Measurements from ENCODE around the gene RARG. TPM values are rescaled to one million over a fixed set of nuclear protein-coding genes. Genes with fewer than 3 reads are reported as not detected.

The RARG gene
- total and polyA plus RNA-seq, 9 donors = 8.7 to 37.0 (median 25.8) TPM

DNA sequence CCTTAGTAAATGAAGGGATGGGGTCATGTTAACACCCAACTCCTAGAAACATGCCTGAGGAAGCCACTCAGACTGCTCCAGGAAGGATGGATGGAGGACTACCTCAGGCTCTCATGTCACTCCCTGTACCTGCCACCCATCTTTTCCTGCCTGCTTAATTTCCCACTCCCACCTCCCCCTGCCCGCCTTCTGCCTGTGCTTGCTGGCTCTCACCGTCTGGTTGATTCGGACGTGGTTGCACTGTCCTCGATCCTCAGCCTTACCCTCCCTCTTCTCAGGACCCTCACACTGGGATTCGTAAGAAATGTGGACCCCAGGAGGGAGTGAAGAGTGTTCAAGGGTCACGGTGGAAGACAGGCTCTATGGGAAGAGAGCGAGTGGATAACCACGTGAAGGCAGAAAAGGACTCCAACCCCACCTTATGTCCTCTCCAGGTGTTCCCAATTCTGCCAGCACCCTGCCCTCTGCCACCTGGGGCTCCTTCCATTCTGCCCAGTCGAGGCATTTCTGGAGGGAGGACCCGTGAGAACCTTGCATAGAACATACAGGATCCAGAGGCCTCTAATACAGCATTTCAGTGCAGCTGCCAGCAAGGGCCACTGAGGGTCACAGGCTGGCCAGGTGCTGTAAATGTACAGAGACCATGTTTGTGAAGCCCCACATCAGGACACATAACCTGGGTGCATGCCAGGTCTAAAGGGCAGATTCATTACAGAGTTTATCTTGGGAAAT, 37.9 kb downstream of the RARG start:
- H3K27ac ChIP-seq = no peak overlapping the region
- TF ChIP-seq POLR2A (IDR thresholded peaks at IDR 0.05) = no peak
- TF ChIP-seq, protein P1, sequence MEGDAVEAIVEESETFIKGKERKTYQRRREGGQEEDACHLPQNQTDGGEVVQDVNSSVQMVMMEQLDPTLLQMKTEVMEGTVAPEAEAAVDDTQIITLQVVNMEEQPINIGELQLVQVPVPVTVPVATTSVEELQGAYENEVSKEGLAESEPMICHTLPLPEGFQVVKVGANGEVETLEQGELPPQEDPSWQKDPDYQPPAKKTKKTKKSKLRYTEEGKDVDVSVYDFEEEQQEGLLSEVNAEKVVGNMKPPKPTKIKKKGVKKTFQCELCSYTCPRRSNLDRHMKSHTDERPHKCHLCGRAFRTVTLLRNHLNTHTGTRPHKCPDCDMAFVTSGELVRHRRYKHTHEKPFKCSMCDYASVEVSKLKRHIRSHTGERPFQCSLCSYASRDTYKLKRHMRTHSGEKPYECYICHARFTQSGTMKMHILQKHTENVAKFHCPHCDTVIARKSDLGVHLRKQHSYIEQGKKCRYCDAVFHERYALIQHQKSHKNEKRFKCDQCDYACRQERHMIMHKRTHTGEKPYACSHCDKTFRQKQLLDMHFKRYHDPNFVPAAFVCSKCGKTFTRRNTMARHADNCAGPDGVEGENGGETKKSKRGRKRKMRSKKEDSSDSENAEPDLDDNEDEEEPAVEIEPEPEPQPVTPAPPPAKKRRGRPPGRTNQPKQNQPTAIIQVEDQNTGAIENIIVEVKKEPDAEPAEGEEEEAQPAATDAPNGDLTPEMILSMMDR (IDR thresholded peaks at IDR 0.05) = no peak
- TF ChIP-seq EP300 (IDR thresholded peaks at IDR 0.05) = no peak
- H3K4me3 ChIP-seq = no peak overlapping the region
- DNase-seq = no peak
- H3K36me3 ChIP-seq = no peaks in the 10 kb centered on the region
- H3K9me3 ChIP-seq = no peaks in the 10 kb centered on the region
- whole genome bisulfite sequencing, 3 donors = 48 to 57% (median 54%) methylated on average over 11 of the region's 11 CpGs
- peaks cover 9% of the 10 kb centered on the region for H3K4me1 ChIP-seq (ENCODE audit: insufficient read depth)
- H3K27me3 ChIP-seq = no peaks in the 10 kb centered on the region
- intact Hi-C loops (cut with DNase I) = no loop called here

DNA sequence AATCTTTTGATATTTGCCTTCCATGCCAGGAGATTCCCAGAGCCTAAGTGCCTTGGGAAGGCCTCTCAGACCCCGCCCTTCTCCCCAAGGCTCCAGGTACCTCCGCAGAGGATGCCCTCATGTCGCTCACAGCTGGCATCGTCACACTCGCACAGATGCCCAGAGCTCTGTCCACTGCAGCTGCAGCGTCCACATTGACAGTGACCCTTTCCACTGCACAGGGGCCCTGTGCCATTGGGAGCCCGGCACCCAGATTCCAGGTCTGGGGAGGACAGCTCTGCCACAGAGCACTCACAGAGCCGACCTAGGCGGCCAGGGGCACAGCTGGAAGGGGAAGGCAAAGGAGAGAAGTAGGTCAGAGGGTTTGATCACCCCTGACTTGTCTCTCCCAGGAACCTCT, 39.0 kb downstream of the RARG start:
- WGBS, 3 donors = 80 to 90% (median 87%) methylated on average over 9 of the region's 9 CpGs
- DNase-seq = no peak
- Histone ChIP-seq H3K27me3 (no peaks in the 10 kb centered on the region), H3K36me3 (no peaks in the 10 kb centered on the region), H3K4me3 (no peak overlapping the region), H3K4me1 (ENCODE audit: insufficient read depth) (peaks cover 9% of the 10 kb centered on the region), H3K27ac (no peak overlapping the region), H3K9me3 (no peaks in the 10 kb centered on the region)
- TF ChIP-seq EP300 (IDR thresholded peaks at IDR 0.05) = no peak
- TF ChIP-seq POLR2A (IDR thresholded peaks at IDR 0.05) = no peak
- TF ChIP-seq, protein P1 (IDR thresholded peaks at IDR 0.05) = no peak
- intact Hi-C loops (cut with DNase I) = no loop called here

DNA sequence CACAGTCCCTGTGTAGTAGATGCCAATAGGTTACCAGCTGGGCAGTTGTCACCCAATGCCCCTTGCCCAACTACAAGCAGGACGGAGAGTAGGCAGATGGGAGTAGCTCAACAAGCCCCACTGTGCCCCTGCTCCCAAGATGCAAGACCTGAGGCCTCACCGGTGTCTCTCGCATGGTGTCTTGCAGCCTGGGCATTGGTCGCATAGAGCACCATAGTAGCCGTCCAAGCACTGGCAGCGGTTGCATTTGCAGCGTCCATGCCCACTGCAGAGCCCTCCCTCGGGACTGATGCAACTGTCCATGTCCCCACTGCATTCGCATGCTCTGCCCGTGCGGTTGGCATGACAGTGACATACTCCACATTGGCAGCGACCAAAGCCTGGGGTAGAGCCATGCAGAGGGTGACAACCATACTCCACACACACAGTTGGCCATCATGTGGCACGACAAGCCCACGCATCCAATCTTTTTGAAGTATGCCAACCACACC, 39.4 kb downstream of the RARG start:
- Histone ChIP-seq H3K4me3 (no peak overlapping the region), H3K9me3 (no peaks in the 10 kb centered on the region), H3K36me3 (no peaks in the 10 kb centered on the region), H3K4me1 (ENCODE audit: insufficient read depth) (peaks cover 4% of the 10 kb centered on the region), H3K27ac (no peak overlapping the region), H3K27me3 (no peaks in the 10 kb centered on the region)
- intact Hi-C loops (cut with DNase I) = no loop called here
- TF ChIP-seq, protein P1 (IDR thresholded peaks at IDR 0.05) = no peak
- TF ChIP-seq POLR2A (IDR thresholded peaks at IDR 0.05) = no peak
- no peak for TF ChIP-seq EP300 (IDR thresholded peaks at IDR 0.05)
- 86 to 95% (median 87%) methylated on average over 12 to 14 of the region's 14 CpGs for WGBS, 3 donors
- no peak for DNase-seq

DNA sequence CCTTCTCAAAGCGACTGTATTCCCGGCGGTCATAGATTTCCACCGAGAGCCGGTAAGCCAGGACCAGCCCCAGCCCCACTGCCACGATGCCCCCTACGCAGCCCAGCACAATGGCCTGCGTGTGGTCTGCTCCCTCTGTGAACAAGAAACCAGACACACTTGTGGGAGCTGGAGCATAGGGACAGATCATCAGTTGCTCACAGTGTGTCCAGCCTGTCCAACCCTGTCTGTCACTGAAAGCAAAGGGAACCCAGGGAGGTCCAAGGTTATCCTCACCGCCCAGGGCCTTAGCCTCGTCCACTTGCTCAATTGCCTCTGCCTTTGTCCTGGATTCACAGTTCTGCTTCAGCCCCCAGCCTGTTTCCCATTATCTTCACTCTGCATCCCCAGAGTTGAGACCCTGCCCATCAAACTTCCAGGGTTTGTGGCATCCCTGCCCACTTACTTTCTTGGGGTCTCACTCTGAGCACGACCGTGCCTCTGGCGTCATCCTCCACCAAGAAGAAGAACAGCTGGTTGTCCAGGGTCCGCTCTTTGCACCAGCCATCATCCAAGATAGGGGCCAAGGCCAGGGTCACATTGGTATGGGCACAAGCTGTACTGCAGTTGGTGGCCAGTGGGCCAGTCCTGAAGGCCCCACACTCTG, 40.0 kb downstream of the RARG start:
- intact Hi-C loops (cut with DNase I) = no loop called here
- Histone ChIP-seq H3K4me1 (ENCODE audit: insufficient read depth) (no peaks in the 10 kb centered on the region), H3K36me3 (no peaks in the 10 kb centered on the region), H3K9me3 (no peaks in the 10 kb centered on the region), H3K27ac (no peak overlapping the region), H3K4me3 (no peak overlapping the region), H3K27me3 (no peaks in the 10 kb centered on the region)
- WGBS, 3 donors = 68 to 76% (median 71%) methylated on average over 14 of the region's 14 CpGs
- DNase-seq = no peak
- TF ChIP-seq POLR2A (IDR thresholded peaks at IDR 0.05) (no peak), EP300 (IDR thresholded peaks at IDR 0.05) (no peak)
- TF ChIP-seq, protein P1 (IDR thresholded peaks at IDR 0.05) = no peak
